Parathyroid adenoma (tissue), 2 donors: ENCODE data around the gene HRH3.
A peak's percentile ranks its signal among the peaks of the same experiment; 100 is the strongest.

Experiments
- H2AFZ ChIP-seq: fragments of 300-600 bp; sonication (generic); one replicate; pipeline ENCODE4 v1.7.0; 2017; ENCODE audit warnings: antibody characterized with exemption, mild to moderate bottlenecking
- H3K27ac ChIP-seq: fragments of 300-600 bp; sonication (generic); one replicate; pipeline ENCODE4 v1.7.0; 2017
- H3K27me3 ChIP-seq: fragments of 300-600 bp; sonication (generic); one replicate; pipeline ENCODE4 v1.7.0; 2017; ENCODE audit warnings: low read length; ENCODE audit not compliant: control insufficient read depth, insufficient read depth
- H3K36me3 ChIP-seq: fragments of 300-600 bp; sonication (generic); one replicate; pipeline ENCODE4 v1.7.0; 2017; ENCODE audit warnings: low read length; ENCODE audit not compliant: control insufficient read depth, insufficient read depth
- H3K4me1 ChIP-seq: fragments of 300-600 bp; sonication (generic); one replicate; pipeline ENCODE4 v1.7.0; 2017; ENCODE audit warnings: control low read depth
- H3K4me2 ChIP-seq: fragments of 300-600 bp; sonication (generic); one replicate; pipeline ENCODE4 v1.7.0; 2017; ENCODE audit warnings: low read length
- H3K4me3 ChIP-seq: fragments of 300-600 bp; sonication (generic); one replicate; pipeline ENCODE4 v1.7.0; 2017; ENCODE audit warnings: low read depth, low read length
- H3K79me2 ChIP-seq: fragments of 300-600 bp; sonication (generic); one replicate; pipeline ENCODE4 v1.7.0; 2017; ENCODE audit warnings: control low read depth
- H3K9ac ChIP-seq: fragments of 300-600 bp; sonication (generic); one replicate; pipeline ENCODE4 v1.7.0; 2017; ENCODE audit warnings: mild to moderate bottlenecking
- H3K9me3 ChIP-seq: fragments of 300-600 bp; sonication (generic); one replicate; pipeline ENCODE4 v1.7.0; 2017; ENCODE audit warnings: low read length; ENCODE audit not compliant: control insufficient read depth
- CTCF ChIP-seq: fragments of 300-600 bp; sonication (generic); IDR thresholded peaks from one replicate; pipeline ENCODE4 v1.7.0; 2017; ENCODE audit warnings: antibody characterized with exemption, mild to moderate bottlenecking
- donor health status: primary hyperparathyroidism.

HRH3 gene

DNA sequence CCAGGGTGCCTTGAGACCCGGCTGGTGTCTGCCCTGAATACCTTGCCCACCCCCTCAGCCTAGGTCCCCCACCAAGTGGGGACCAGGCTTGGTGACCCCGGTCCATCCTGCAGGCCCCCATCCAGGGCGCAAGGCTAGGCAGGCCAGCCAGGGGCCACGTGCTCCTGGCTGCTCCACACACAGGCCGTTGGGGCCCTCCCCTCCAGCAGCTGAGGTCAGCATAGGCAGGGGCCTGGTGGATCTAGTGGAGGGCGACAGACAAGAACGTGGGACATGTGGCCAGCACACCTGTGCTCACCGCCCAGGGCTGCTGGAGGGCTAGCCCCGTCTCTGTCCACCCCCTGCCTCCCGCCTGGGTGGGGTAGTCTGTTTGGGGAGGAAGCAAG lies 7.5 kb upstream of the HRH3 start:
- Histone ChIP-seq H3K9ac (no peak overlapping the region), H2AFZ (peak overlapping the region; percentile 61), H3K4me2 (no peak overlapping the region), H3K79me2 (no peaks in the 10 kb centered on the region), H3K36me3 (no peaks in the 10 kb centered on the region), H3K4me3 (no peak overlapping the region), H3K27me3 (no peaks in the 10 kb centered on the region), H3K9me3 (no peaks in the 10 kb centered on the region), H3K4me1 (peaks cover 18% of the 10 kb centered on the region), H3K27ac (no peak overlapping the region)
- no peak for TF ChIP-seq CTCF

DNA sequence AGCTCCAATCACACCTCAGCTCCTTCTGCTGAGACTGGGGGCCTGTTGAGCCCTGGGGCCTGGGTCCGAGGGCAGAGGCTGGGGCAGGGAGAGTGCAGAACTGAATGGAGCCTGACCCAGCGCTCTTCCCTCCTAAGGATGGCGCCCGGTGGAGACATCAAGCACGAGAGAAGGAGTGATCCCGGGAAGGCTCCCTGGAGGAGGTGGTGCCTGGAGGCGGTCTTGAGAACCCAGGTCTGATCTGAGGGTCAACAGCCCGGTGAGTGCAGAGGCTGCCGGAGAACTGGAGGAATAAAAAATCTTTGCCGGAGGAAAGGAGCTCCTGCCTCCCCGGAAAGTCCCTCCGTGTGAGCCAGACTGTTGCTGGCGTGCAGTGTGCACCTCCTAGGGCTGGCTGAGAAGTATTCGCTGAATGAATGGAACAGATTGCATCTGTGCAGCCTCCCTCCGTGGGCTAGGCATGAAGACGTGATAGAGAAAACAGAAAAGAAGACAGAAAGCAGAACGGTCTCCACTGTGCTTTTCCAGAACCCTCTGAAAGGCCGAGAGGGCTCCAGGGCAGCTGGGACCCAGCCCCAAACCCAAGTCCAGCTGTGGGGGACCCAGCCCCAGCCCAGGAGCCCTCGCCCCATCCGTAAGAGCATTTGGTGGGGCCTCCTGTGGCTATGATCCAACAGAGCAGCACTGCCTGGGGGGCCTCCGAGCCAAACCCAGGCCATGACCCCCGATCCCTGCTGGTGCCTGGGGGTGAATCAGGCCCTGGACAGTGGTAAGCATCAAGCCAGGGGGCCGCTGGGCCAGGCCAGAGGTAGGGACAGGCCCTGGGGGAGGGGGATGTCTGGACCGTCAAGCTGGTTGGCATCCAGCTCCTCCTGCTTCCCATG lies 6.9 kb upstream of the HRH3 start:
- Histone ChIP-seq H3K27ac (no peak overlapping the region), H3K27me3 (no peaks in the 10 kb centered on the region), H3K4me1 (peaks cover 12% of the 10 kb centered on the region), H3K9ac (no peak overlapping the region), H2AFZ (no peak overlapping the region), H3K79me2 (no peaks in the 10 kb centered on the region), H3K9me3 (no peaks in the 10 kb centered on the region), H3K4me3 (no peak overlapping the region), H3K36me3 (no peaks in the 10 kb centered on the region), H3K4me2 (no peak overlapping the region)
- TF ChIP-seq CTCF = no peak

DNA sequence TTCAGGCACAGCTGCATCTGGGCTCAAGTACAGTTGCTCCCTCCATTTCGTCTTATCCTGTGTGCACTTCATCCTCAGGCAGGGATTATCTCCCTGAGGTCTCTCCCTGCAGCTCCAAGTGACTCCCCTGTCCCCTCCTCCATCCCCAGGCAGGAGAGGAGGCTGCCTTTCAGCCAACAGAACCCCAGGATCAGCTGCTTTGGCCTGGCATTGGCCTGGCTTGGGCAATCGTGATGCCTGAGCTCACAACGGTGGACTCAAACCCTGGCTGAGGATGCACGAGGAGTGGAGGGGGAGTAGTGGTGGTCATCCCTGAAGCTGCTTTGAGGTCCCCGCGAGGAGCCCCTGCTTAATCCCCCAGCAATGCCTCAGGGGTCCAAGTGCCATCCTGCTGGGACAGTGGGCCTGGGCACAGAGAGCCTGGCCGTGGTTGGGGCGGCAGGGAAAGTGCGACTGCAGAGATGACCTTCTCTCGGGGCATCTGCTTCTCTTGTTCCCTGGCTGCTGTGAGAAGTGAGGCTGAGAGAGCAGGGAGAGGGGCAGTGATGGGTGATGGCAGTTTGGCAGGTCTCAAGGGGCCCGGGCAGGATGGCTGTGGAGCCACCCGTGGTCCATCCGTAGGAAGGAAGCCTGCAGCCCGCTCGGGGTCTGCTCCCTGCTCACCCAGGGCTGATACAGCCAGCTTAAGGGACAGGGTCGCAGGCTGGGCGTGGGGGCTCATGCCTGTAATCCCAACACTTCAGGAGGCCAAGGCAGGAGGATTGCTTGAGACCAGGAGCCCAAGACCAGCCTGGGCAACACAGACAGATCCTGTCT lies 6.0 kb upstream of the HRH3 start:
- Histone ChIP-seq H3K27ac (no peak overlapping the region), H3K9ac (no peak overlapping the region), H3K9me3 (no peaks in the 10 kb centered on the region), H3K27me3 (no peaks in the 10 kb centered on the region), H2AFZ (no peak overlapping the region), H3K36me3 (no peaks in the 10 kb centered on the region), H3K4me1 (peaks cover 11% of the 10 kb centered on the region), H3K79me2 (no peaks in the 10 kb centered on the region), H3K4me3 (no peak overlapping the region), H3K4me2 (no peak overlapping the region)
- no peak for TF ChIP-seq CTCF

GRCh38 chr20:62225026-62225425 lies 4.9 kb upstream of the HRH3 start:
- H3K27ac ChIP-seq = no peak overlapping the region
- no peaks in the 10 kb centered on the region for H3K36me3 ChIP-seq
- no peak overlapping the region for H3K4me3 ChIP-seq
- TF ChIP-seq CTCF = no peak
- peaks cover 11% of the 10 kb centered on the region for H3K4me1 ChIP-seq
- no peaks in the 10 kb centered on the region for H3K27me3 ChIP-seq
- H3K9me3 ChIP-seq = no peaks in the 10 kb centered on the region
- no peak overlapping the region for H3K9ac ChIP-seq
- H3K79me2 ChIP-seq = no peaks in the 10 kb centered on the region
- H3K4me2 ChIP-seq = no peak overlapping the region
- no peak overlapping the region for H2AFZ ChIP-seq
